Astrocyte (in vitro differentiated cells and primary cell): Measurements from ENCODE around the gene ELMOD2. TPM values are rescaled to one million over a fixed set of nuclear protein-coding genes. Genes with fewer than 3 reads are reported as not detected.
A peak's percentile ranks its signal among the peaks of the same experiment; 100 is the strongest.

ENCODE experiments used
- DNase-seq: peaks from one replicate; pipeline ENCODE4 v3.0.0-alpha.2; 2010; ENCODE audit warnings: low read depth
- FAIRE-seq: peaks from 2 replicates; lab custom pipeline; 2011; peaks lifted over from hg19 to GRCh38; lab: Jason Lieb, UNC
- H2AFZ ChIP-seq: 2 replicates; pipeline ENCODE4 v1.6.0; 2012; ENCODE audit warnings: low read depth, low read length, inconsistent platforms
- H3K27ac ChIP-seq: 2 replicates; pipeline ENCODE4 v1.5.1; 2011; ENCODE audit warnings: low read depth, low read length, inconsistent platforms
- H3K27me3 ChIP-seq: 2 replicates; pipeline ENCODE4 v1.6.0; 2011; ENCODE audit warnings: low read length, inconsistent platforms; ENCODE audit not compliant: insufficient read depth
- H3K36me3 ChIP-seq: 2 replicates; pipeline ENCODE4 v1.5.1; 2011; ENCODE audit warnings: low read length, inconsistent platforms; ENCODE audit not compliant: insufficient read depth
- H3K4me1 ChIP-seq: 2 replicates; pipeline ENCODE4 v1.5.1; 2011; ENCODE audit warnings: low read length, inconsistent platforms; ENCODE audit not compliant: insufficient read depth
- H3K4me2 ChIP-seq: 2 replicates; pipeline ENCODE4 v1.6.0; 2012; ENCODE audit warnings: low read length, inconsistent platforms
- H3K4me3 ChIP-seq: 2 replicates; pipeline ENCODE4 v1.5.1; 2011; ENCODE audit warnings: low read depth, mild to moderate bottlenecking, low read length, inconsistent platforms; ENCODE audit not compliant: insufficient read depth
- H3K79me2 ChIP-seq: 2 replicates; pipeline ENCODE4 v1.6.0; 2012; ENCODE audit warnings: mild to moderate bottlenecking, low read length, inconsistent platforms; ENCODE audit not compliant: insufficient read depth
- H3K9ac ChIP-seq: 2 replicates; pipeline ENCODE4 v1.6.0; 2012; ENCODE audit warnings: mild to moderate bottlenecking, low read length, inconsistent platforms
- H3K9me3 ChIP-seq: 2 replicates; pipeline ENCODE4 v1.5.1; 2012; ENCODE audit warnings: low read depth, mild to moderate bottlenecking, low read length, inconsistent platforms; ENCODE audit not compliant: insufficient read depth
- H4K20me1 ChIP-seq: 2 replicates; pipeline ENCODE4 v1.6.0; 2012; ENCODE audit warnings: low read length, inconsistent platforms; ENCODE audit not compliant: insufficient read depth
- H3K27ac Mint-ChIP-seq: one replicate; pipeline ENCODE4 v1.8.0; 2021; ENCODE audit warnings: mild to moderate bottlenecking, mixed read lengths; ENCODE audit not compliant: unreplicated experiment
- H3K27me3 Mint-ChIP-seq: one replicate; pipeline ENCODE4 v1.8.0; 2021; ENCODE audit warnings: low read depth, mixed read lengths; ENCODE audit not compliant: unreplicated experiment
- H3K36me3 Mint-ChIP-seq: one replicate; pipeline ENCODE4 v1.8.0; 2021; ENCODE audit warnings: low read depth, mixed read lengths; ENCODE audit not compliant: unreplicated experiment
- H3K4me1 Mint-ChIP-seq: one replicate; pipeline ENCODE4 v1.8.0; 2021; ENCODE audit warnings: low read depth, mixed read lengths; ENCODE audit not compliant: unreplicated experiment
- H3K4me3 Mint-ChIP-seq: one replicate; pipeline ENCODE4 v1.8.0; 2021; ENCODE audit warnings: mild to moderate bottlenecking, moderate library complexity, mixed read lengths; ENCODE audit not compliant: unreplicated experiment
- H3K9me3 Mint-ChIP-seq: one replicate; pipeline ENCODE4 v1.8.0; 2021; ENCODE audit warnings: mild to moderate bottlenecking, mixed read lengths; ENCODE audit not compliant: unreplicated experiment
- EZH2 ChIP-seq: IDR thresholded peaks from 2 replicates; pipeline ENCODE4 v1.6.1; 2012; ENCODE audit warnings: mild to moderate bottlenecking, low read length, inconsistent platforms; ENCODE audit not compliant: insufficient read depth
- total RNA-seq: library from RNA; stranded (reverse); gene quantifications from 2 replicates; pipeline ENCODE4 v1.2.1, GENCODE V29; 2021
- TF ChIP-seq, protein P1 (sequence below): IDR thresholded peaks from 2 replicates; pipeline ENCODE4 v1.5.1; 2011; ENCODE audit warnings: low read depth, mild to moderate bottlenecking, inconsistent platforms, low read length, moderate library complexity; ENCODE audit not compliant: insufficient read depth

ELMOD2 gene
- total RNA-seq, 1 donor from 2014 or later = 32.8 TPM

DNA sequence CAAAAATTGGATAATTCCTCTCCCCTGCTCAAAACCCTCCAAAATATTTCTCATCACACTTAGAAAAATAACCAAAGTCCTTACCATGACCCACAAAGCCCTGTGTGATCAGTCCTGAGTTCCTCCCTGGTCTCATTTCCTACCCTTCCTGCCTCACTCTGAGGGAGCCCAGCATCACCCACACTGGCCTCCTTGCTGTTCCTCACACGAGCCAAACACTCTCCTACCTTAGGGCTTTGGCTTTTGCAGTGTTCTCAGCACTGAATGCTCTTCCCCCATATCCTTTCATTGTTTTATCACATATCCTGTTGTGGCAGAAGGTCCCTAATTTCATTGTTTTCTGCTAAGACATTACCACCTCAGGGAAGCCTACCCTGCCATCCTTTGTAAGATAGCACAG is 38.0 kb upstream of the ELMOD2 start:
- H3K9me3 Mint-ChIP-seq = peaks cover 10% of the 10 kb centered on the region
- H3K9me3 ChIP-seq = no peaks in the 10 kb centered on the region
- H2AFZ ChIP-seq = no peak overlapping the region
- FAIRE-seq (no peak), DNase-seq (no peak)
- H3K4me1 Mint-ChIP-seq = no peaks in the 10 kb centered on the region
- no peaks in the 10 kb centered on the region for H3K79me2 ChIP-seq
- H3K27ac ChIP-seq = no peak overlapping the region
- TF ChIP-seq, protein P1, sequence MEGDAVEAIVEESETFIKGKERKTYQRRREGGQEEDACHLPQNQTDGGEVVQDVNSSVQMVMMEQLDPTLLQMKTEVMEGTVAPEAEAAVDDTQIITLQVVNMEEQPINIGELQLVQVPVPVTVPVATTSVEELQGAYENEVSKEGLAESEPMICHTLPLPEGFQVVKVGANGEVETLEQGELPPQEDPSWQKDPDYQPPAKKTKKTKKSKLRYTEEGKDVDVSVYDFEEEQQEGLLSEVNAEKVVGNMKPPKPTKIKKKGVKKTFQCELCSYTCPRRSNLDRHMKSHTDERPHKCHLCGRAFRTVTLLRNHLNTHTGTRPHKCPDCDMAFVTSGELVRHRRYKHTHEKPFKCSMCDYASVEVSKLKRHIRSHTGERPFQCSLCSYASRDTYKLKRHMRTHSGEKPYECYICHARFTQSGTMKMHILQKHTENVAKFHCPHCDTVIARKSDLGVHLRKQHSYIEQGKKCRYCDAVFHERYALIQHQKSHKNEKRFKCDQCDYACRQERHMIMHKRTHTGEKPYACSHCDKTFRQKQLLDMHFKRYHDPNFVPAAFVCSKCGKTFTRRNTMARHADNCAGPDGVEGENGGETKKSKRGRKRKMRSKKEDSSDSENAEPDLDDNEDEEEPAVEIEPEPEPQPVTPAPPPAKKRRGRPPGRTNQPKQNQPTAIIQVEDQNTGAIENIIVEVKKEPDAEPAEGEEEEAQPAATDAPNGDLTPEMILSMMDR = no peak
- no peak for TF ChIP-seq EZH2
- no peaks in the 10 kb centered on the region for H3K27me3 Mint-ChIP-seq
- H3K27ac Mint-ChIP-seq = no peak overlapping the region
- no peaks in the 10 kb centered on the region for H4K20me1 ChIP-seq
- H3K9ac ChIP-seq = no peak overlapping the region
- no peaks in the 10 kb centered on the region for H3K36me3 ChIP-seq
- H3K27me3 ChIP-seq = no peaks in the 10 kb centered on the region
- no peak overlapping the region for H3K4me2 ChIP-seq
- H3K36me3 Mint-ChIP-seq = no peaks in the 10 kb centered on the region
- H3K4me1 ChIP-seq = no peaks in the 10 kb centered on the region
- H3K4me3 Mint-ChIP-seq = no peak overlapping the region
- no peak overlapping the region for H3K4me3 ChIP-seq

DNA sequence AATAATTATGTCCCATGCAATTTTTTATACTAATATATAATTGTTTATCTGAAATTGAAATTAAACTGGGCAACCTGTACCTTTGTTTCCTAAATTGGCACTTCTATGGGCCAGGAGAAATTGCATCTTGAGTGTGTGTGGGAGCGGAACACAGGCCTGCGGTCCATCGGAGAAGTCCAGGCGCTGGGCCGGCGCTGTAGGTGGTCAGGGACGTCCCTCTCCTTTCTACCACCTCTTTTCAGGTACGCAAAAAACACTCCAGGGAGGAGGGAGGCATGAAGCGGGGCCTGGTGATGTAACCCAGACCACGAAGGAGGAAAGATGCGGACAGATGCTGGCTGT is 26.6 kb upstream of the ELMOD2 start:
- peaks cover 5% of the 10 kb centered on the region for H3K4me1 Mint-ChIP-seq
- DNase-seq (no peak), FAIRE-seq (no peak)
- Histone ChIP-seq H4K20me1 (no peaks in the 10 kb centered on the region), H3K79me2 (no peaks in the 10 kb centered on the region), H3K4me3 (peak overlapping the region; percentile 34), H2AFZ (peak overlapping the region; percentile 69), H3K4me1 (peaks cover 6% of the 10 kb centered on the region), H3K9ac (no peak overlapping the region), H3K27ac (no peak overlapping the region), H3K27me3 (peaks cover 29% of the 10 kb centered on the region), H3K9me3 (no peaks in the 10 kb centered on the region), H3K36me3 (no peaks in the 10 kb centered on the region), H3K4me2 (peak overlapping the region; percentile 79)
- no peak for TF ChIP-seq EZH2
- TF ChIP-seq, protein P1 = no peak
- H3K4me3 Mint-ChIP-seq = peak overlapping the region; percentile 16
- H3K27ac Mint-ChIP-seq = no peak overlapping the region
- peaks cover 5% of the 10 kb centered on the region for H3K9me3 Mint-ChIP-seq
- no peaks in the 10 kb centered on the region for H3K36me3 Mint-ChIP-seq
- peaks cover 32% of the 10 kb centered on the region for H3K27me3 Mint-ChIP-seq

DNA sequence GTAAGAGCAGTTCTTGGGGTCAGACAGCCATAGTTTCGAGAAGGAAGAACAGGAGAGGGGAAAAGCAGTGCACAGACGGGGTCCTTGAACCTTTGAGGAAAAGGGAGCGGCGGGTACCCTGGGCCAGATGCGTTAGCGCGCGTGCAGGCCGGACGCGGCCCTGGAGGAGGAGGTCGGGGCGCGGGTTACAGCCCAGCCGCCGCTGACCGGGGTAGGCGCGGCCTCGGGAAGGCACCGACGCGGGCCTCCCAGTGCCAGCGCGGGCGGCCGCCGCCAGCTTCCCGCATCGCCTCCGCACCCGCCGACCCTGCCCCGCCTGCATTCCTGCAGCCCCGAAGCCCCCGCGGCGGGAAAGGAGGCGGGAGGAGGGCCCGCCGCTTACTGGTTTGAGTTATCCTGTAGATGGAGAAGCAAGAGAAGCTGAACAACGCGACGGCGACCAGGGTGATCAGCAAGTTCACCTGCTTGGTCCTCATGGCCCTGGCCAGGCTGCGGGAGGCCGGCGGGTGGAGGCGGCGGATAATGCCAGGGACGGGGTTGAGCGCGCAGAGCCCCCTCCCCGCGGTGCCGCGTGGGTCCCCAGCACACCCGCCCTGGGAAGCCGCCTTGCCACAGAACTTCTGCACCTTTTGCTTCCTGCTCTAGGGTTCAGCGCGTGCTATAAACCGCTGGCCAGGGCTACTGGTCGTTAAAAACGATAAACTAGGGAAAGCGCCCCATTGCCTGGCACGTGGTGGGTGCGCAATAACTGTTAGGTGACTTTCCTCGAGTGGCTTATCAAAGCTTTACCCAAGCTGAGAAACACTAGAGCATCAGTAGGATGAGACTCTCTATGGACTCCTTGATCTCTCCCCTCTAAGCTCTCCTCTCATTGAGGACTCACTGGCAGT is 26.0 kb upstream of the ELMOD2 start, which contains the start of gene MGAT4D:
TSS of gene MGAT4D (minus strand) at position 547 of the 890 bp plus-strand sequence. CDS start at position 476, 71 bp downstream.
- H3K36me3 ChIP-seq = no peaks in the 10 kb centered on the region
- peaks cover 6% of the 10 kb centered on the region for H3K4me1 ChIP-seq
- H3K27ac Mint-ChIP-seq = no peak within 1 kb of the TSS
- no peaks in the 10 kb centered on the region for H3K36me3 Mint-ChIP-seq
- H3K79me2 ChIP-seq = no peaks in the 10 kb centered on the region
- no peaks in the 10 kb centered on the region for H4K20me1 ChIP-seq
- no peak within 1 kb of the TSS for H3K9ac ChIP-seq
- peaks cover 33% of the 10 kb centered on the region for H3K27me3 Mint-ChIP-seq
- peak within 1 kb of the TSS; percentile 69 for H2AFZ ChIP-seq
- no peak for FAIRE-seq
- H3K4me3 Mint-ChIP-seq = peak within 1 kb of the TSS; percentile 16
- peaks cover 5% of the 10 kb centered on the region for H3K9me3 Mint-ChIP-seq
- no peaks in the 10 kb centered on the region for H3K9me3 ChIP-seq
- peaks cover 5% of the 10 kb centered on the region for H3K4me1 Mint-ChIP-seq
- peak within 1 kb of the TSS; percentile 34 for H3K4me3 ChIP-seq
- TF ChIP-seq, protein P1 = no peak
- TF ChIP-seq EZH2 = peak; percentile 89
- H3K4me2 ChIP-seq = peak within 1 kb of the TSS; percentile 79
- DNase-seq = no peak
- no peak within 1 kb of the TSS for H3K27ac ChIP-seq
- peaks cover 30% of the 10 kb centered on the region for H3K27me3 ChIP-seq
